Smooth muscle cell (in vitro differentiated cells): Measurements from ENCODE around the gene RASGRF2. TPM values are rescaled to one million over a fixed set of nuclear protein-coding genes. Genes with fewer than 3 reads are reported as not detected.

ENCODE experiments used
- DNase-seq: peaks from one replicate; lab custom pipeline; 2025; ENCODE audit not compliant: unreplicated experiment; lab: John Stamatoyannopoulos, UW
- H2AFZ ChIP-seq: fragments of 200-600 bp; sonication (generic); 2 replicates; pipeline ENCODE4 v1.6.0; 2016; ENCODE audit warnings: antibody characterized with exemption, low read depth, mild to moderate bottlenecking
- H3F3A ChIP-seq: fragments of 200-600 bp; sonication (generic); 2 replicates; pipeline ENCODE4 v1.6.0; 2017; ENCODE audit warnings: antibody characterized with exemption, low read depth
- H3K27ac ChIP-seq: fragments of 200-600 bp; sonication (generic); 2 replicates; pipeline ENCODE4 v1.5.1; 2016; ENCODE audit warnings: low read depth, mild to moderate bottlenecking
- H3K27me3 ChIP-seq: fragments of 200-600 bp; sonication (generic); 2 replicates; pipeline ENCODE4 v1.6.1; 2016; ENCODE audit warnings: low read depth, mild to moderate bottlenecking
- H3K36me3 ChIP-seq: fragments of 200-600 bp; sonication (generic); 2 replicates; pipeline ENCODE4 v1.5.1; 2016; ENCODE audit warnings: low read depth
- H3K4me1 ChIP-seq: fragments of 200-600 bp; sonication (generic); 2 replicates; pipeline ENCODE4 v1.5.1; 2016; ENCODE audit warnings: low read depth
- H3K4me2 ChIP-seq: fragments of 200-600 bp; sonication (generic); 2 replicates; pipeline ENCODE4 v1.6.0; 2016; ENCODE audit warnings: mild to moderate bottlenecking
- H3K4me3 ChIP-seq: fragments of 200-600 bp; sonication (generic); 2 replicates; pipeline ENCODE4 v1.5.1; 2016; ENCODE audit warnings: mild to moderate bottlenecking
- H3K79me2 ChIP-seq: fragments of 200-600 bp; sonication (generic); 2 replicates; pipeline ENCODE4 v1.6.0; 2016; ENCODE audit warnings: low read depth, mild to moderate bottlenecking
- H3K9ac ChIP-seq: fragments of 200-600 bp; sonication (generic); 2 replicates; pipeline ENCODE4 v1.6.0; 2016; ENCODE audit warnings: low read depth
- H3K9me3 ChIP-seq: fragments of 200-600 bp; sonication (generic); replicated peaks from 2 replicates; pipeline ENCODE4 v1.5.1; 2016; ENCODE audit warnings: low read depth
- H4K20me1 ChIP-seq: fragments of 200-600 bp; sonication (generic); 2 replicates; pipeline ENCODE4 v1.6.0; 2016; ENCODE audit warnings: low read depth
- CTCF ChIP-seq: fragments of 200-600 bp; sonication (generic); IDR thresholded peaks from 2 replicates; pipeline ENCODE4 v1.5.1; 2017; ENCODE audit warnings: borderline replicate concordance, mild to moderate bottlenecking, antibody characterized with exemption; ENCODE audit not compliant: insufficient read depth, poor library complexity, severe bottlenecking
- WGBS: methylation state at CpG from one replicate; pipeline ENCODE4 v1.1.7; 2016; ENCODE audit warnings: low lambda C conversion rate; 5-methylcytosine and 5-hydroxymethylcytosine counted together
- polyA plus RNA-seq: library from polyadenylated mRNA; unstranded; fragments of >200 nt; fragmentation: Nextera tagmentation; extraction: Ambion mirVana; gene quantifications from 2 replicates; pipeline ENCODE4 v1.2.1, GENCODE V29; 2016
- total RNA-seq: library from RNA; depleted of rRNA; stranded (reverse); fragments of >200 nt; gene quantifications from 2 replicates; pipeline ENCODE4 v1.2.3, GENCODE V29; 2014

RASGRF2 gene
- total and polyA plus RNA-seq, 2 experiments from 2014 or later = 11.1 to 24.7 TPM

- Histone ChIP-seq H2AFZ (peak overlapping the region; percentile 86), H3K4me2 (peak overlapping the region; percentile 92), H3K27me3 (peaks cover 24% of the 10 kb centered on the region), H3K36me3 (no peaks in the 10 kb centered on the region), H3K4me1 (peaks cover 47% of the 10 kb centered on the region), H3K9me3 (no peaks in the 10 kb centered on the region), H3K27ac (no peak overlapping the region), H3K4me3 (peak overlapping the region; percentile 59), H3K79me2 (peaks cover 22% of the 10 kb centered on the region), H3K9ac (peak overlapping the region; percentile 4), H3F3A (no peaks in the 10 kb centered on the region), H4K20me1 (no peaks in the 10 kb centered on the region)
- TF ChIP-seq CTCF = peak; percentile 13
- peak; percentile 37 for DNase-seq
- WGBS = under 1% methylated on average over 54 of the region's 84 CpGs
Measured at GRCh38 chr5:80960531-80961375, 590 bp downstream of the RASGRF2 start.

GRCh38 chr5:80961376-80962281 lies 1.5 kb downstream of the RASGRF2 start:
- peaks cover 45% of the 10 kb centered on the region for H3K4me1 ChIP-seq
- peaks cover 31% of the 10 kb centered on the region for H3K79me2 ChIP-seq
- peak overlapping the region; percentile 92 for H3K4me2 ChIP-seq
- H3K9ac ChIP-seq = peak overlapping the region; percentile 35
- no peak overlapping the region for H3K27ac ChIP-seq
- H3K27me3 ChIP-seq = peaks cover 24% of the 10 kb centered on the region
- no peaks in the 10 kb centered on the region for H3F3A ChIP-seq
- H3K9me3 ChIP-seq = no peaks in the 10 kb centered on the region
- H2AFZ ChIP-seq = peak overlapping the region; percentile 86
- no peak for TF ChIP-seq CTCF
- H4K20me1 ChIP-seq = no peaks in the 10 kb centered on the region
- H3K4me3 ChIP-seq = peak overlapping the region; percentile 59
- no peak for DNase-seq
- H3K36me3 ChIP-seq = no peaks in the 10 kb centered on the region
- 5% methylated on average over 18 of the region's 18 CpGs for WGBS

GRCh38 chr5:80962630-80963520 lies 2.7 kb downstream of the RASGRF2 start:
- H3K9me3 ChIP-seq = no peaks in the 10 kb centered on the region
- TF ChIP-seq CTCF = no peak
- H3K27ac ChIP-seq = peak overlapping the region; percentile 85
- H4K20me1 ChIP-seq = no peaks in the 10 kb centered on the region
- H3F3A ChIP-seq = no peaks in the 10 kb centered on the region
- H3K36me3 ChIP-seq = no peaks in the 10 kb centered on the region
- WGBS = 50% methylated on average over 2 of the region's 2 CpGs
- peak overlapping the region; percentile 3 for H3K9ac ChIP-seq
- H2AFZ ChIP-seq = no peak overlapping the region
- no peak for DNase-seq
- H3K79me2 ChIP-seq = peaks cover 37% of the 10 kb centered on the region
- H3K4me1 ChIP-seq = peaks cover 43% of the 10 kb centered on the region
- H3K27me3 ChIP-seq = peaks cover 18% of the 10 kb centered on the region
- H3K4me2 ChIP-seq = peak overlapping the region; percentile 92
- peak overlapping the region; percentile 59 for H3K4me3 ChIP-seq
